Liver (tissue), 9 donors: ENCODE data around the gene FAM219A. TPM values are rescaled to one million over a fixed set of nuclear protein-coding genes. Genes with fewer than 3 reads are reported as not detected.

Source experiments
- DNase-seq: peaks from one replicate; pipeline ENCODE4 v3.0.0-alpha.2; 2017; ENCODE audit warnings: low spot score
- H3K27ac ChIP-seq, 2 donors: one replicate each; pipeline ENCODE4 v1.7.0; 2013; ENCODE audit warnings: inconsistent platforms in 2 of 2, low read length in 2 of 2, control low read depth in 1 of 2, low read depth in 1 of 2, mild to moderate bottlenecking in 1 of 2
- H3K27me3 ChIP-seq, 4 donors: one replicate each; pipeline versions ENCODE4 v1.6.1 to v1.7.0; 2013; ENCODE audit warnings: low read length in 3 of 4, inconsistent platforms in 1 of 4, mild to moderate bottlenecking in 1 of 4, moderate library complexity in 1 of 4; ENCODE audit not compliant: control insufficient read depth in 4 of 4, insufficient read depth in 4 of 4
- H3K36me3 ChIP-seq, 4 donors: one replicate each; pipeline versions ENCODE4 v1.6.1 to v1.7.0; 2013; ENCODE audit warnings: low read length in 3 of 4, mild to moderate bottlenecking in 3 of 4, low read depth in 1 of 4, moderate library complexity in 1 of 4; ENCODE audit not compliant: control insufficient read depth in 4 of 4, insufficient read depth in 3 of 4
- H3K4me1 ChIP-seq, 4 donors: one replicate each; pipeline versions ENCODE4 v1.6.1 to v1.7.0; 2013; ENCODE audit warnings: low read length in 3 of 4, mild to moderate bottlenecking in 3 of 4, moderate library complexity in 1 of 4; ENCODE audit not compliant: control insufficient read depth in 4 of 4, insufficient read depth in 4 of 4
- H3K4me3 ChIP-seq, 3 donors: one replicate each; pipeline versions ENCODE4 v1.6.1 to v1.7.0; 2013; ENCODE audit warnings: low read length in 3 of 3, control low read depth in 1 of 3, low read depth in 1 of 3, mild to moderate bottlenecking in 1 of 3
- H3K9ac ChIP-seq, 2 donors: one replicate each; pipeline ENCODE4 v1.7.0; 2013; ENCODE audit warnings: low read length in 2 of 2, mild to moderate bottlenecking in 2 of 2, moderate library complexity in 2 of 2, control low read depth in 1 of 2, low read depth in 1 of 2
- H3K9me3 ChIP-seq, 4 donors: one replicate each; pipeline versions ENCODE4 v1.6.1 to v1.7.0; 2013; ENCODE audit warnings: low read length in 3 of 4; ENCODE audit not compliant: control insufficient read depth in 4 of 4
- EGR1 ChIP-seq, 2 donors: IDR thresholded peaks; 2 replicates each; pipeline ENCODE4 v1.6.1; 2016 to 2018; ENCODE audit warnings: antibody characterized with exemption in 2 of 2, low read depth in 2 of 2
- FOXA1 ChIP-seq: IDR thresholded peaks from 2 replicates; pipeline ENCODE4 v1.6.1; 2016; ENCODE audit warnings: antibody characterized with exemption
- FOXA2 ChIP-seq: IDR thresholded peaks from 2 replicates; pipeline ENCODE4 v1.6.1; 2016; ENCODE audit warnings: antibody characterized with exemption
- GABPA ChIP-seq, 2 donors: IDR thresholded peaks in 1 of 2; conservative IDR thresholded peaks in 1 of 2; 2 replicates each; pipeline ENCODE4 v1.6.1; 2016; ENCODE audit warnings: antibody characterized with exemption in 2 of 2, mild to moderate bottlenecking in 1 of 2, moderate library complexity in 1 of 2
- HNF4A ChIP-seq, 2 donors: conservative IDR thresholded peaks; 2 replicates each; pipeline ENCODE4 v1.6.1; 2016; ENCODE audit warnings: antibody characterized with exemption in 2 of 2, mild to moderate bottlenecking in 2 of 2
- HNF4G ChIP-seq: IDR thresholded peaks from 2 replicates; pipeline ENCODE4 v1.6.1; 2016; ENCODE audit warnings: antibody characterized with exemption
- NR2F2 ChIP-seq: IDR thresholded peaks from 2 replicates; pipeline ENCODE4 v1.6.1; 2016; ENCODE audit warnings: antibody characterized with exemption
- RAD21 ChIP-seq, 2 donors: IDR thresholded peaks; 2 replicates each; pipeline ENCODE4 v1.6.1; 2016; ENCODE audit warnings: antibody characterized with exemption in 2 of 2, mild to moderate bottlenecking in 2 of 2
- TAF1 ChIP-seq: conservative IDR thresholded peaks from 2 replicates; pipeline ENCODE4 v1.6.1; 2016; ENCODE audit warnings: antibody characterized with exemption, mild to moderate bottlenecking
- YY1 ChIP-seq: IDR thresholded peaks from 2 replicates; pipeline ENCODE4 v1.6.1; 2016; ENCODE audit warnings: antibody characterized with exemption, mild to moderate bottlenecking
- WGBS: extraction: QIAGEN DNeasy Blood & Tissue Kit; methylation state at CpG from one replicate; pipeline ENCODE4 v1.1.7; 2013; 5-methylcytosine and 5-hydroxymethylcytosine counted together
- polyA plus RNA-seq, 2 donors: library from polyadenylated mRNA; stranded (reverse) in 1 of 2; unstranded in 1 of 2; fragments of 200-250 nt in 1 of 2; fragments of >200 nt in 1 of 2; fragmentation: Nextera tagmentation in 1 of 2; extraction: Ambion mirVana in 1 of 2; gene quantifications; one replicate each; pipeline versions ENCODE4 v1.2.1 to v1.2.3, GENCODE V29; 2013 to 2015
- total RNA-seq, 2 donors: library from RNA; depleted of rRNA; stranded (reverse); fragments of >200 nt; gene quantifications; one replicate each; pipeline ENCODE4 v1.2.3, GENCODE V29; 2014
- TF ChIP-seq, protein P1 (sequence below): fragments of 150-350 bp; IDR thresholded peaks from 2 replicates; pipeline ENCODE4 v1.5.1; 2017; ENCODE audit warnings: improper control_type of control experiment, low read depth, low read length; ENCODE audit not compliant: missing input control
- TF ChIP-seq, protein P2 (sequence below): IDR thresholded peaks from 2 replicates; pipeline ENCODE4 v1.6.1; 2016; ENCODE audit warnings: antibody characterized with exemption, mild to moderate bottlenecking
- TF ChIP-seq, protein P3 (sequence below): IDR thresholded peaks from 2 replicates; pipeline ENCODE4 v1.6.1; 2016; ENCODE audit warnings: antibody characterized with exemption
- TF ChIP-seq, protein P4 (sequence below): IDR thresholded peaks from 2 replicates; pipeline ENCODE4 v1.6.1; 2016; ENCODE audit warnings: antibody characterized with exemption
- donor health status: healthy.
- donor health status: healthy.
- donor health status: healthy.
- donor health status: healthy.
- donor health status: healthy.

FAM219A gene
- total and polyA plus RNA-seq, 4 donors, result 1.6 to 3.6 (median 2.4) TPM

DNA sequence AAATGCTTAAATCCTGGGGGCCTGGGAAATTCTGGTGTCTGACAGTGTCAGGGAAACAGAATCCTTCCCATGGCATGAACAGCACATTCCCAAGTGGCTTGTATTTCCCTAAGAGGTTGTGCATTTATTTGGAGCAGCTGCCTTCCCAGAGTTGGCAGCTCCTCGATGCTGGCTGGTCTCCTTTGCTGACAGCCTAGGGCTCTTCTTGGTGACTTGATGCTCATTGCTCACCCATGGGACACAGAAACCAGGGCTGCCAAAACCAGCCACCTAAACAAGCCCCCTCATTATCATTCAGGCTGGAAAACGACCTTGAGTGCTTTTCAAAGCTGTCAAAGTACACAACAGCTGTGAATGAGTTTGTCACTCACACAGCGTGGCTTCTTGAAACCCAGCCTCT is 40.2 kb upstream of the FAM219A start:
- Histone ChIP-seq H3K27ac (no peak overlapping the region), H3K36me3 (no peaks in the 10 kb centered on the region), H3K4me3 (no peak overlapping the region), H3K9me3 (no peaks in the 10 kb centered on the region), H3K9ac (no peak overlapping the region), H3K27me3 (no peaks in the 10 kb centered on the region), H3K4me1 (peaks cover 0 to 9% (median 4%) of the 10 kb centered on the region in 4 donors)
- no peak for DNase-seq
- TF ChIP-seq EGR1 (IDR thresholded peaks at IDR 0.05; ENCODE audit: low read depth in 2 of 2) (no peak), RAD21 (IDR thresholded peaks at IDR 0.05) (no peak), HNF4A (conservative IDR thresholded peaks at IDR 0.05) (no peak), YY1 (no peak)
- TF ChIP-seq, protein P1, sequence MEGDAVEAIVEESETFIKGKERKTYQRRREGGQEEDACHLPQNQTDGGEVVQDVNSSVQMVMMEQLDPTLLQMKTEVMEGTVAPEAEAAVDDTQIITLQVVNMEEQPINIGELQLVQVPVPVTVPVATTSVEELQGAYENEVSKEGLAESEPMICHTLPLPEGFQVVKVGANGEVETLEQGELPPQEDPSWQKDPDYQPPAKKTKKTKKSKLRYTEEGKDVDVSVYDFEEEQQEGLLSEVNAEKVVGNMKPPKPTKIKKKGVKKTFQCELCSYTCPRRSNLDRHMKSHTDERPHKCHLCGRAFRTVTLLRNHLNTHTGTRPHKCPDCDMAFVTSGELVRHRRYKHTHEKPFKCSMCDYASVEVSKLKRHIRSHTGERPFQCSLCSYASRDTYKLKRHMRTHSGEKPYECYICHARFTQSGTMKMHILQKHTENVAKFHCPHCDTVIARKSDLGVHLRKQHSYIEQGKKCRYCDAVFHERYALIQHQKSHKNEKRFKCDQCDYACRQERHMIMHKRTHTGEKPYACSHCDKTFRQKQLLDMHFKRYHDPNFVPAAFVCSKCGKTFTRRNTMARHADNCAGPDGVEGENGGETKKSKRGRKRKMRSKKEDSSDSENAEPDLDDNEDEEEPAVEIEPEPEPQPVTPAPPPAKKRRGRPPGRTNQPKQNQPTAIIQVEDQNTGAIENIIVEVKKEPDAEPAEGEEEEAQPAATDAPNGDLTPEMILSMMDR, result no peak
- WGBS, result 48% methylated on average over 3 of the region's 3 CpGs

DNA sequence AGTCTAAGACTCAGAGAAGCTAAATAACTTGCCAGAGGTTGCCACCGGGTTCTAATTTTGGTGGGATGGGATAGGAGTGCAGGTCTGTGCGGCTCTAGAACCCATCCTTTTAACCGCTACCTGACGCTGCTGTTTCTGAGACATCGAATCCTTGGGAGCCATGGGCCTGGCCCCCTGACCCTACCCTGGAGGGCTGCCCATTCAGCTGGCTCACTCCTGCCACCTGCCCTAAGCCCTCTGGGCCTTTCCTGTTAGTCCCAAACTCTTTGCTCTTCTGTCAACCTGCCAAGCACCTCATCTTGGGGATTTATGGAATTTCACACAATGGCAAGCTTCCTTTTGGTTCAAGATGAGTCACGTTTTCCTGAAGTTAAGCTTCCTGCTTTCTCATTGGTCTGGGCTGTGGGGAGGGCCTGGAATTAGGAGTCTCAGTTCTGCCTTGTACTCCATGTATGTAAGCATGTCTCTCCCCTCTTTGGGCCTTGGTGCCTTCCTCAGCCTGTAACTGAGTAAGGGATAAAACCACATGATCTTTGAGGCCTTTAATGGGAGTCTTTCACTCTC is 37.9 kb upstream of the FAM219A start:
- Histone ChIP-seq H3K9me3 (no peaks in the 10 kb centered on the region), H3K4me1 (no peaks in the 10 kb centered on the region), H3K4me3 (no peak overlapping the region), H3K27ac (no peak overlapping the region), H3K9ac (no peak overlapping the region), H3K27me3 (no peaks in the 10 kb centered on the region), H3K36me3 (no peaks in the 10 kb centered on the region)
- 87% methylated on average over 6 of the region's 6 CpGs for whole genome bisulfite sequencing
- no peak for DNase-seq
- TF ChIP-seq, protein P1, result no peak
- no peak for TF ChIP-seq TAF1
- TF ChIP-seq, protein P2, sequence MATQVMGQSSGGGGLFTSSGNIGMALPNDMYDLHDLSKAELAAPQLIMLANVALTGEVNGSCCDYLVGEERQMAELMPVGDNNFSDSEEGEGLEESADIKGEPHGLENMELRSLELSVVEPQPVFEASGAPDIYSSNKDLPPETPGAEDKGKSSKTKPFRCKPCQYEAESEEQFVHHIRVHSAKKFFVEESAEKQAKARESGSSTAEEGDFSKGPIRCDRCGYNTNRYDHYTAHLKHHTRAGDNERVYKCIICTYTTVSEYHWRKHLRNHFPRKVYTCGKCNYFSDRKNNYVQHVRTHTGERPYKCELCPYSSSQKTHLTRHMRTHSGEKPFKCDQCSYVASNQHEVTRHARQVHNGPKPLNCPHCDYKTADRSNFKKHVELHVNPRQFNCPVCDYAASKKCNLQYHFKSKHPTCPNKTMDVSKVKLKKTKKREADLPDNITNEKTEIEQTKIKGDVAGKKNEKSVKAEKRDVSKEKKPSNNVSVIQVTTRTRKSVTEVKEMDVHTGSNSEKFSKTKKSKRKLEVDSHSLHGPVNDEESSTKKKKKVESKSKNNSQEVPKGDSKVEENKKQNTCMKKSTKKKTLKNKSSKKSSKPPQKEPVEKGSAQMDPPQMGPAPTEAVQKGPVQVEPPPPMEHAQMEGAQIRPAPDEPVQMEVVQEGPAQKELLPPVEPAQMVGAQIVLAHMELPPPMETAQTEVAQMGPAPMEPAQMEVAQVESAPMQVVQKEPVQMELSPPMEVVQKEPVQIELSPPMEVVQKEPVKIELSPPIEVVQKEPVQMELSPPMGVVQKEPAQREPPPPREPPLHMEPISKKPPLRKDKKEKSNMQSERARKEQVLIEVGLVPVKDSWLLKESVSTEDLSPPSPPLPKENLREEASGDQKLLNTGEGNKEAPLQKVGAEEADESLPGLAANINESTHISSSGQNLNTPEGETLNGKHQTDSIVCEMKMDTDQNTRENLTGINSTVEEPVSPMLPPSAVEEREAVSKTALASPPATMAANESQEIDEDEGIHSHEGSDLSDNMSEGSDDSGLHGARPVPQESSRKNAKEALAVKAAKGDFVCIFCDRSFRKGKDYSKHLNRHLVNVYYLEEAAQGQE, result no peak
- TF ChIP-seq YY1, result no peak
- TF ChIP-seq, protein P3, sequence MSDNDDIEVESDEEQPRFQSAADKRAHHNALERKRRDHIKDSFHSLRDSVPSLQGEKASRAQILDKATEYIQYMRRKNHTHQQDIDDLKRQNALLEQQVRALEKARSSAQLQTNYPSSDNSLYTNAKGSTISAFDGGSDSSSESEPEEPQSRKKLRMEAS, result no peak
- TF ChIP-seq FOXA2, result no peak
- no peak for TF ChIP-seq HNF4G
- no peak for TF ChIP-seq HNF4A (conservative IDR thresholded peaks at IDR 0.05)
- TF ChIP-seq NR2F2, result no peak
- no peak for TF ChIP-seq FOXA1
- TF ChIP-seq, protein P4, sequence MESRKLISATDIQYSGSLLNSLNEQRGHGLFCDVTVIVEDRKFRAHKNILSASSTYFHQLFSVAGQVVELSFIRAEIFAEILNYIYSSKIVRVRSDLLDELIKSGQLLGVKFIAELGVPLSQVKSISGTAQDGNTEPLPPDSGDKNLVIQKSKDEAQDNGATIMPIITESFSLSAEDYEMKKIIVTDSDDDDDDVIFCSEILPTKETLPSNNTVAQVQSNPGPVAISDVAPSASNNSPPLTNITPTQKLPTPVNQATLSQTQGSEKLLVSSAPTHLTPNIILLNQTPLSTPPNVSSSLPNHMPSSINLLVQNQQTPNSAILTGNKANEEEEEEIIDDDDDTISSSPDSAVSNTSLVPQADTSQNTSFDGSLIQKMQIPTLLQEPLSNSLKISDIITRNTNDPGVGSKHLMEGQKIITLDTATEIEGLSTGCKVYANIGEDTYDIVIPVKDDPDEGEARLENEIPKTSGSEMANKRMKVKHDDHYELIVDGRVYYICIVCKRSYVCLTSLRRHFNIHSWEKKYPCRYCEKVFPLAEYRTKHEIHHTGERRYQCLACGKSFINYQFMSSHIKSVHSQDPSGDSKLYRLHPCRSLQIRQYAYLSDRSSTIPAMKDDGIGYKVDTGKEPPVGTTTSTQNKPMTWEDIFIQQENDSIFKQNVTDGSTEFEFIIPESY, result no peak
- TF ChIP-seq GABPA (IDR thresholded peaks at IDR 0.05 in 1 of 2, conservative IDR thresholded peaks at IDR 0.05 in 1 of 2), result no peak
- TF ChIP-seq RAD21 (IDR thresholded peaks at IDR 0.05), result no peak
